Measurements from ENCODE around the gene ADAMTS13. TPM values are rescaled to one million over a fixed set of nuclear protein-coding genes. Genes with fewer than 3 reads are reported as not detected.
A peak's percentile ranks its signal among the peaks of the same experiment; 100 is the strongest.
"Not testable (repeated sequence)": the region's sequence is repeated elsewhere in the genome, so short reads cannot be mapped to it uniquely, and the experiment has no call there.

Gene ADAMTS13
- total and polyA plus RNA-seq, 4 experiments from 2014 or later: 1.5 to 1.7 TPM; not detected in 2

GRCh38 chr9:133441571-133441970 lies 19.4 kb downstream of the ADAMTS13 start:
- CTCF ChIA-PET (ENCODE audit: partially characterized antibody): no interaction called here
- peak overlapping the region in 1 of 7 donors; percentile 22 for H3K27ac Mint-ChIP-seq
- no peak overlapping the region for H3K27ac ChIP-seq (ENCODE audit: low read depth, low read length)

GRCh38 chr9:133443248-133443647 lies 21.1 kb downstream of the ADAMTS13 start:
- peak in 1 of 5 donors; percentile 2 for DNase-seq
- H3K27me3 ChIP-seq (ENCODE audit: insufficient read depth, low read length): no peaks in the 10 kb centered on the region
- no peaks in the 10 kb centered on the region for H3K9me3 ChIP-seq (ENCODE audit: control insufficient read depth in 1 of 2, low read length in 2 of 2)
- intact Hi-C loops (cut with micrococcal nuclease): no loop called here
- no peak overlapping the region for H3K27ac ChIP-seq (ENCODE audit: low read depth, low read length)
- no peaks in the 10 kb centered on the region for H3K36me3 ChIP-seq (ENCODE audit: insufficient read depth, low read length)
- Mint-ChIP-seq H3K4me1 (no peaks in the 10 kb centered on the region), H3K27ac (no peak overlapping the region), H3K9me3 (no peaks in the 10 kb centered on the region), H3K27me3 (peaks cover 0 to 5% of the 10 kb centered on the region in 2 donors), H3K4me3 (no peak overlapping the region), H3K36me3 (no peaks in the 10 kb centered on the region)
- no peak overlapping the region for H3K4me3 ChIP-seq (ENCODE audit: low read length in 2 of 2)
- CTCF ChIA-PET (ENCODE audit: partially characterized antibody): no interaction called here
- POLR2A ChIA-PET (ENCODE audit: partially characterized antibody): no interaction called here
- H3K4me1 ChIP-seq (ENCODE audit: insufficient read depth, low read length): no peaks in the 10 kb centered on the region

More at GRCh38 chr9:133441571-133441970, 19.4 kb downstream of the ADAMTS13 start:
- H3K4me3 ChIP-seq (ENCODE audit: low read length in 2 of 2): no peak overlapping the region
- Mint-ChIP-seq H3K4me1 (no peaks in the 10 kb centered on the region), H3K27me3 (peaks cover 0 to 5% of the 10 kb centered on the region in 2 donors), H3K4me3 (no peak overlapping the region), H3K36me3 (no peaks in the 10 kb centered on the region), H3K9me3 (no peaks in the 10 kb centered on the region)
- peak in 1 of 5 donors; percentile 7 for DNase-seq
- no peaks in the 10 kb centered on the region for H3K27me3 ChIP-seq (ENCODE audit: insufficient read depth, low read length)
- H3K36me3 ChIP-seq (ENCODE audit: insufficient read depth, low read length): no peaks in the 10 kb centered on the region
- POLR2A ChIA-PET (ENCODE audit: partially characterized antibody): no interaction called here
- intact Hi-C loops (cut with micrococcal nuclease): no loop called here
- no peaks in the 10 kb centered on the region for H3K4me1 ChIP-seq (ENCODE audit: insufficient read depth, low read length)
- H3K9me3 ChIP-seq (ENCODE audit: control insufficient read depth in 1 of 2, low read length in 2 of 2): no peaks in the 10 kb centered on the region

DNA sequence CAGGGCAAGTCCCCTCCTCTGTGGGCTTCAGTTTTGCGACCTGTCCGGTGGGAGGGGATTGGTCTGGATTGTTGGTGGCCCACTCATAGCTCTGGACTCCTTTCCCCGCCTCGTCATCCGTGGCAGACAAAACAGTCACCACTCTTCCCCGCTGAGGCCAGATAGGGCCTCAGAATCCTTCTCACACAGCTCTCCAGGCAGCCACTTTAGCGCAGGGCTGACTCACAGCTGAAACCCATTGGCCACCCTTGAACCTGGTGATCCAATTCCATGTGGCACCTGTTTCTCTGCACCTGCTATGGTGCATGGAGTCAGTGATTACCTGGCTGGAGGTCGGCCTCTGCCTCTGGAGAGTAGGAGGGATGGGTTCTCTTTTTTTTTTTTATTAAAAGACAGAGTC lies 21.8 kb downstream of the ADAMTS13 start:
- DNase-seq: no peak
- H3K36me3 Mint-ChIP-seq: no peaks in the 10 kb centered on the region
- no peak overlapping the region for H3K4me3 ChIP-seq (ENCODE audit: low read length in 2 of 2)
- no peaks in the 10 kb centered on the region for H3K36me3 ChIP-seq (ENCODE audit: insufficient read depth, low read length)
- no peaks in the 10 kb centered on the region for H3K4me1 ChIP-seq (ENCODE audit: insufficient read depth, low read length)
- no peak overlapping the region for H3K27ac Mint-ChIP-seq
- H3K4me1 Mint-ChIP-seq: no peaks in the 10 kb centered on the region
- no peak overlapping the region for H3K4me3 Mint-ChIP-seq
- ChIA-PET CTCF (ENCODE audit: partially characterized antibody) (no interaction called here), POLR2A (ENCODE audit: partially characterized antibody) (no interaction called here)
- peaks cover under 1 to 5% of the 10 kb centered on the region in 2 donors for H3K27me3 Mint-ChIP-seq
- intact Hi-C loops (cut with micrococcal nuclease): no loop called here
- H3K9me3 ChIP-seq (ENCODE audit: control insufficient read depth in 1 of 2, low read length in 2 of 2): no peaks in the 10 kb centered on the region
- H3K27me3 ChIP-seq (ENCODE audit: insufficient read depth, low read length): no peaks in the 10 kb centered on the region
- no peaks in the 10 kb centered on the region for H3K9me3 Mint-ChIP-seq
- no peak overlapping the region for H3K27ac ChIP-seq (ENCODE audit: low read depth, low read length)

DNA sequence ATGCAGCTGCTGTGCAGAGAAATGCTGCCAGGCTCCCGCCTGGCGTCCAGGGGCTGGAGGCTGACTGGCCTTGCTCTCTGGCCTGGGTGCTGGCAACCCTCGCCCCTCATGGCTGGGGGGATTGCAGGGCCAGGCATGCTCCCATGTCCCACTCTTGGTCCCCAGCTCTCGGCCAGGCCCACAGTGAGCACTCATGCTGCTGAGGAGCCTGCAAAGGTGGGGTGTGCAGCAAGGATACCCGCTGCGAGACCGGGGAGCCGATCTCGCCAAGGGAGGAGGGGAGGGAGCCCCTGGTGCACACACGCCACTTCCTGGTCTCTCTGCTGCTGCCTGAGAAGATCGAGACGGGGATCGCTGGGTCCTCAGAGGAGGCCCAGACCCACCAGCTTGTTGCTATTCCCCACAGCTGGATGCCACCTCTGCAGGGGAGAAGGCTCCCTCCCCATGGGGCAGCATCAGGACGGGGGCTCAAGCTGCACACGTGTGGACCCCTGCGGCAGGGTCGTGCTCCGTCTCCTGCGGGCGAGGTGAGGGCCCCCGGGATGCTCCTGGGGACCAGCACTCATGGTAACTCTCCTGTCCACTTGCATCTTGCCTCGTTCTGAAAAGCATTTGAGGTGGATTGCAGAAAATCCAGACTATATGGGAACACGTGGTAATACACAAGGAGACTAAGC lies 23.3 kb downstream of the ADAMTS13 start:
- no peak overlapping the region for H3K27ac ChIP-seq (ENCODE audit: low read depth, low read length)
- intact Hi-C loops (cut with micrococcal nuclease): no loop called here
- H3K4me1 ChIP-seq (ENCODE audit: insufficient read depth, low read length): no peaks in the 10 kb centered on the region
- peak in 1 of 5 donors; percentile 9 for DNase-seq
- POLR2A ChIA-PET (ENCODE audit: partially characterized antibody): no interaction called here
- no peak overlapping the region for H3K27ac Mint-ChIP-seq
- no peak overlapping the region for H3K4me3 ChIP-seq (ENCODE audit: low read length in 2 of 2)
- peaks cover 3 to 5% of the 10 kb centered on the region in 2 donors for H3K27me3 Mint-ChIP-seq
- no peaks in the 10 kb centered on the region for H3K9me3 ChIP-seq (ENCODE audit: control insufficient read depth in 1 of 2, low read length in 2 of 2)
- H3K4me3 Mint-ChIP-seq: no peak overlapping the region
- no peaks in the 10 kb centered on the region for H3K36me3 ChIP-seq (ENCODE audit: insufficient read depth, low read length)
- H3K9me3 Mint-ChIP-seq: no peaks in the 10 kb centered on the region
- no peaks in the 10 kb centered on the region for H3K4me1 Mint-ChIP-seq
- H3K36me3 Mint-ChIP-seq: no peaks in the 10 kb centered on the region
- CTCF ChIA-PET (ENCODE audit: partially characterized antibody): no interaction called here
- no peaks in the 10 kb centered on the region for H3K27me3 ChIP-seq (ENCODE audit: insufficient read depth, low read length)

GRCh38 chr9:133448487-133448972 lies 26.4 kb downstream of the ADAMTS13 start:
- H3K4me1 ChIP-seq (ENCODE audit: insufficient read depth, low read length): no peaks in the 10 kb centered on the region
- no peaks in the 10 kb centered on the region for H3K36me3 Mint-ChIP-seq
- H3K27ac ChIP-seq (ENCODE audit: low read depth, low read length): no peak overlapping the region
- ChIA-PET CTCF (ENCODE audit: partially characterized antibody) (no interaction called here), POLR2A (ENCODE audit: partially characterized antibody) (no interaction called here)
- peak in 1 of 5 donors; percentile 3 for DNase-seq
- no peak overlapping the region for H3K4me3 Mint-ChIP-seq
- no peaks in the 10 kb centered on the region for H3K4me1 Mint-ChIP-seq
- intact Hi-C loops (cut with micrococcal nuclease): no loop called here
- H3K9me3 ChIP-seq (ENCODE audit: control insufficient read depth in 1 of 2, low read length in 2 of 2): no peaks in the 10 kb centered on the region
- no peak overlapping the region for H3K4me3 ChIP-seq (ENCODE audit: low read length in 2 of 2)
- no peaks in the 10 kb centered on the region for H3K9me3 Mint-ChIP-seq
- H3K27ac Mint-ChIP-seq: no peak overlapping the region
- H3K27me3 ChIP-seq (ENCODE audit: insufficient read depth, low read length): no peaks in the 10 kb centered on the region
- peaks cover 3 to 5% of the 10 kb centered on the region in 2 donors for H3K27me3 Mint-ChIP-seq
- H3K36me3 ChIP-seq (ENCODE audit: insufficient read depth, low read length): no peaks in the 10 kb centered on the region

GRCh38 chr9:133449760-133450159 lies 27.6 kb downstream of the ADAMTS13 start:
- Histone ChIP-seq H3K27me3 (ENCODE audit: insufficient read depth, low read length) (no peaks in the 10 kb centered on the region), H3K4me1 (ENCODE audit: insufficient read depth, low read length) (no peaks in the 10 kb centered on the region), H3K36me3 (ENCODE audit: insufficient read depth, low read length) (no peaks in the 10 kb centered on the region), H3K27ac (ENCODE audit: low read depth, low read length) (no peak overlapping the region), H3K4me3 (ENCODE audit: low read length in 2 of 2) (no peak overlapping the region), H3K9me3 (ENCODE audit: control insufficient read depth in 1 of 2, low read length in 2 of 2) (no peaks in the 10 kb centered on the region)
- Mint-ChIP-seq H3K27ac (no peak overlapping the region), H3K27me3 (peaks cover 3 to 5% of the 10 kb centered on the region in 2 donors), H3K36me3 (no peaks in the 10 kb centered on the region), H3K4me3 (no peak overlapping the region), H3K4me1 (no peaks in the 10 kb centered on the region), H3K9me3 (no peaks in the 10 kb centered on the region)
- intact Hi-C loops (cut with micrococcal nuclease): no loop called here
- POLR2A ChIA-PET (ENCODE audit: partially characterized antibody): no interaction called here
- CTCF ChIA-PET (ENCODE audit: partially characterized antibody): no interaction called here
- DNase-seq: peak in 1 of 5 donors; percentile 13

DNA sequence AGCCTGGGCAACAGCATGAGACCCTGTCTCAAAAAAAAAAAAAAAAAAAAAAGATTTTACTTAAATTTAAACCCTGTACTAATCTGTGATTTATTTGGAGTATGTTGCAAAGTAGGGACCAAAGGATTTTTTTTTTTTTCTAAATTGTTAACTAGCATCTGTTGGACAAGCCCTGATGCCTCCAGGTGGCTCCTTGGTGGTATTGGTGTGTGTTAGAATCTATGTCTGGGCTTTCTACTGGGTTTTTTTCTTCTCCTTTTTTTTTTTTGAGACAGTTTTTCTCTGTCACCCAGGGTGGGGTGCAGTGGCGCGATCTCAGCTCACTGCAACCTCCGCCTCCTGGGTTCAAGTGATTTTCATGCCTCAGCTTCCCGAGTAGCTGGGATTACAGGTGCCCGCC lies 29.7 kb downstream of the ADAMTS13 start:
- H3K9me3 Mint-ChIP-seq; H3K27ac ChIP-seq (ENCODE audit: low read depth, low read length); H3K9me3 ChIP-seq (ENCODE audit: control insufficient read depth in 1 of 2, low read length in 2 of 2); H3K4me1 ChIP-seq (ENCODE audit: insufficient read depth, low read length); H3K27ac Mint-ChIP-seq; H3K36me3 Mint-ChIP-seq; H3K27me3 ChIP-seq (ENCODE audit: insufficient read depth, low read length); H3K4me1 Mint-ChIP-seq; H3K4me3 ChIP-seq (ENCODE audit: low read length in 2 of 2); H3K36me3 ChIP-seq (ENCODE audit: insufficient read depth, low read length); H3K27me3 Mint-ChIP-seq; intact Hi-C loops (cut with micrococcal nuclease); H3K4me3 Mint-ChIP-seq; POLR2A ChIA-PET (ENCODE audit: partially characterized antibody); CTCF ChIA-PET (ENCODE audit: partially characterized antibody): not testable (repeated sequence)
- DNase-seq: peak in 1 of 5 donors; percentile 18

All from CD4-positive, alpha-beta memory T cell (primary cell).